ENCODE results near the gene PMPCA. TPM values are rescaled to one million over a fixed set of nuclear protein-coding genes. Genes with fewer than 3 reads are reported as not detected.

PMPCA gene
- total and polyA plus RNA-seq, 2 of the 8 experiments (the other 6 are each of a cell fraction or from before 2014, with no cell fraction given), result 60.0 to 88.2 TPM

GRCh38 chr9:136448655-136449054 lies 38.2 kb downstream of the PMPCA start:
- FAIRE-seq (no peak), DNase-seq (ENCODE audit: low read depth in 1 of 2, low spot score in 2 of 2) (no peak)
- Histone ChIP-seq H3K9me3 (ENCODE audit: insufficient read depth in 2 of 2, low read depth in 1 of 2, low read length in 1 of 2) (no peaks in the 10 kb centered on the region), H4K5ac (ENCODE audit: insufficient read length, low read depth, low read length) (no peak overlapping the region), H3K27ac (ENCODE audit: low read depth, low read length) (no peak overlapping the region), H2BK120ac (replicated peaks; ENCODE audit: low read depth, low read length) (no peak overlapping the region), H3K56ac (replicated peaks; ENCODE audit: insufficient read length, low read depth, low read length) (no peak overlapping the region), H2BK20ac (ENCODE audit: low read length) (no peak overlapping the region), H3K14ac (ENCODE audit: insufficient read length) (no peak overlapping the region), H4K91ac (replicated peaks; ENCODE audit: insufficient read length, low read length) (no peak overlapping the region), H3K9ac (replicated peaks in 1 of 4; ENCODE audit: extremely low read depth in 1 of 4, low read depth in 3 of 4, low read length in 3 of 4) (no peak overlapping the region), H3K4me1 (replicated peaks in 1 of 4; ENCODE audit: control insufficient read depth in 3 of 4, insufficient read depth in 4 of 4, low read length in 3 of 4) (no peaks in the 10 kb centered on the region), H2BK15ac (ENCODE audit: low read length) (no peak overlapping the region), H3K4me2 (ENCODE audit: insufficient read depth in 1 of 2, low read depth in 2 of 2, low read length in 2 of 2) (no peak overlapping the region), H3K79me1 (ENCODE audit: low read depth, low read length) (no peaks in the 10 kb centered on the region), H3K23ac (ENCODE audit: insufficient read length) (no peak overlapping the region), H2BK5ac (ENCODE audit: low read depth, low read length) (no peak overlapping the region), H2AFZ (ENCODE audit: low read length) (no peak overlapping the region), H3K18ac (ENCODE audit: extremely low read depth, low read length) (no peak overlapping the region), H3K36me3 (ENCODE audit: control insufficient read depth in 2 of 4, insufficient read depth in 4 of 4, low read length in 3 of 4) (peaks cover 23 to 52% (median 36%) of the 10 kb centered on the region in 4 experiments), H3K23me2 (ENCODE audit: low read depth, low read length) (no peaks in the 10 kb centered on the region), H4K8ac (ENCODE audit: extremely low read depth, insufficient read depth, low read length) (no peak overlapping the region), H3K4ac (replicated peaks; ENCODE audit: insufficient read length, low read depth, low read length) (no peak overlapping the region), H3K79me2 (ENCODE audit: control insufficient read depth in 1 of 2, insufficient read depth in 2 of 2, low read length in 2 of 2) (no peaks in the 10 kb centered on the region), H2BK12ac (ENCODE audit: low read depth, low read length) (no peak overlapping the region), H4K20me1 (replicated peaks in 1 of 2; ENCODE audit: control insufficient read depth in 1 of 2, insufficient read depth in 2 of 2, low read length in 2 of 2) (peaks cover 0 to 11% of the 10 kb centered on the region in 2 experiments), H2AK5ac (ENCODE audit: low read depth, low read length) (no peak overlapping the region), H3K4me3 (ENCODE audit: extremely low read depth in 1 of 4, insufficient read depth in 2 of 4, low read depth in 3 of 4, low read length in 4 of 4) (no peak overlapping the region), H3K27me3 (replicated peaks in 1 of 4; ENCODE audit: control insufficient read depth in 3 of 4, extremely low read depth in 1 of 4, insufficient read depth in 3 of 4, low read length in 3 of 4) (no peaks in the 10 kb centered on the region)
- WGBS, 2 experiments (ENCODE audit: extremely low coverage in 1 of 2, insufficient coverage in 1 of 2, insufficient read length in 1 of 2, insufficient replicate concordance in 2 of 2, low coverage in 1 of 2, low lambda C conversion rate in 2 of 2, missing lambda C conversion rate in 1 of 2), result 89% methylated on average over 3 of the region's 3 CpGs; no CpG with 5 or more reads in 1 of the 2 experiments
- ChIA-PET CTCF (ENCODE audit: partially characterized antibody) (no interaction called here), POLR2A (ENCODE audit: partially characterized antibody) (interaction anchor here (1.8 kb wide), 1 partner anchor 9 kb away, joined by 5 read pairs; the partner anchor contains the start of gene INPP5E)
- TF ChIP-seq PHF8 (conservative IDR thresholded peaks at IDR 0.05; ENCODE audit: low read depth, low read length) (no peak), BACH1 (IDR thresholded peaks at IDR 0.05; ENCODE audit: low read length) (no peak), MAX (IDR thresholded peaks at IDR 0.05) (no peak), SP2 (IDR thresholded peaks at IDR 0.05; ENCODE audit: low read length) (no peak), NRF1 (IDR thresholded peaks at IDR 0.05; ENCODE audit: low read depth, low read length) (no peak), MAFK (IDR thresholded peaks at IDR 0.05; ENCODE audit: low read depth, low read length) (no peak), CHD2 (IDR thresholded peaks at IDR 0.05; ENCODE audit: low read length) (no peak), KDM5A (IDR thresholded peaks at IDR 0.05; ENCODE audit: low read length) (no peak), GTF2F1 (IDR thresholded peaks at IDR 0.05; ENCODE audit: borderline replicate concordance, low read depth, low read length) (no peak), RBBP5 (IDR thresholded peaks at IDR 0.05; ENCODE audit: borderline replicate concordance, low read depth, low read length) (no peak), TAF1 (IDR thresholded peaks at IDR 0.05; ENCODE audit: low read depth, low read length) (no peak), ASH2L (IDR thresholded peaks at IDR 0.05; ENCODE audit: low read length) (no peak)

All from H1 (cell line).